B cell (primary cell): ENCODE results near the gene LTBP2. TPM values are rescaled to one million over a fixed set of nuclear protein-coding genes. Genes with fewer than 3 reads are reported as not detected.
A peak's percentile ranks its signal among the peaks of the same experiment; 100 is the strongest.

Experiments
- ATAC-seq: fragments of 200-7000 bp; cut with Tn5 transposase; one replicate; pipeline ENCODE4 v1.10.0; 2021; ENCODE audit warnings: low read depth, mild to moderate bottlenecking, moderate number of reproducible peaks, moderate library complexity
- CTCF ChIA-PET: fragments of 350-600 bp; sonication (Branson Sonifier 250); formaldehyde crosslinking; loops from one replicate; lab custom pipeline; 2021; ENCODE audit warnings: antibody characterized with exemption, inconsistent platforms; lab: Charles Lee
- POLR2A ChIA-PET: fragments of 350-600 bp; sonication (Branson Sonifier 250); formaldehyde crosslinking; loops from one replicate; lab custom pipeline; 2021; ENCODE audit warnings: antibody characterized with exemption; lab: Charles Lee
- DNase-seq: peaks from one replicate; pipeline ENCODE4 v3.0.0; 2013
- H2AFZ ChIP-seq: 2 replicates; pipeline ENCODE4 v1.6.1; 2012; ENCODE audit warnings: mild to moderate bottlenecking, low read depth, low read length; ENCODE audit not compliant: insufficient read depth, poor library complexity, severe bottlenecking
- H3K27ac ChIP-seq, 2 donors: 1 replicate in 1 of 2; 2 replicates in 1 of 2; pipeline ENCODE4 v1.5.1; 2012 to 2013; ENCODE audit warnings: low read length in 2 of 2, mild to moderate bottlenecking in 2 of 2, moderate library complexity in 1 of 2
- H3K27me3 ChIP-seq, 4 experiments: fragments of 200-600 bp in 1 of 4; sonication (generic) in 1 of 4; replicated peaks in 1 of 4; 1 replicate in 2 of 4; 2 replicates in 2 of 4; pipeline versions ENCODE4 v1.6.1 to v1.7.0; 2013 to 2016; ENCODE audit warnings: low read length in 3 of 4, mild to moderate bottlenecking in 2 of 4, mixed read lengths in 1 of 4, moderate library complexity in 1 of 4; ENCODE audit not compliant: insufficient read depth in 4 of 4, control insufficient read depth in 3 of 4; ENCODE audit errors: control extremely low read depth in 1 of 4
- H3K36me3 ChIP-seq, 2 experiments: replicated peaks in 1 of 2; 1 replicate in 1 of 2; 2 replicates in 1 of 2; pipeline versions ENCODE4 v1.6.1 to v1.7.1; 2013; ENCODE audit warnings: low read length in 1 of 2; ENCODE audit not compliant: insufficient read depth in 2 of 2, control insufficient read depth in 1 of 2; ENCODE audit errors: control extremely low read depth in 1 of 2, extremely low read depth in 1 of 2
- H3K4me1 ChIP-seq, 2 donors: fragments of 200-600 bp in 1 of 2; sonication (generic) in 1 of 2; 1 replicate in 1 of 2; 2 replicates in 1 of 2; pipeline versions ENCODE4 v1.5.1 to v1.6.1; 2013 to 2017; ENCODE audit warnings: low read length in 2 of 2; ENCODE audit not compliant: control insufficient read depth in 2 of 2, insufficient read depth in 2 of 2
- H3K4me2 ChIP-seq: replicated peaks from 2 replicates; pipeline ENCODE3; 2012; ENCODE audit warnings: mild to moderate bottlenecking, low read depth, low read length; ENCODE audit not compliant: poor library complexity, severe bottlenecking
- H3K4me3 ChIP-seq, 5 experiments: fragments of 200-600 bp in 1 of 5; sonication (generic) in 1 of 5; 1 replicate in 3 of 5; 2 replicates in 2 of 5; pipeline versions ENCODE4 v1.5.1 to v1.7.0; 2011 to 2016; ENCODE audit warnings: low read length in 4 of 5, mild to moderate bottlenecking in 4 of 5, low read depth in 2 of 5, control low read depth in 1 of 5, moderate library complexity in 1 of 5; ENCODE audit not compliant: insufficient read depth in 1 of 5; ENCODE audit errors: control extremely low read depth in 1 of 5, extremely low read depth in 1 of 5
- H3K79me2 ChIP-seq: fragments of 200-600 bp; sonication (generic); one replicate; pipeline ENCODE4 v1.6.0; 2016; ENCODE audit warnings: low read length; ENCODE audit not compliant: control insufficient read depth, insufficient read depth
- H3K9ac ChIP-seq: fragments of 200-600 bp; sonication (generic); 2 replicates; pipeline ENCODE4 v1.6.1; 2017; ENCODE audit warnings: mild to moderate bottlenecking, low read length, moderate library complexity
- H3K9me3 ChIP-seq, 3 donors: one replicate each; pipeline versions ENCODE4 v1.6.1 to v1.7.1; 2013; ENCODE audit warnings: low read length in 2 of 3; ENCODE audit not compliant: control insufficient read depth in 2 of 3, insufficient read depth in 1 of 3; ENCODE audit errors: control extremely low read depth in 1 of 3
- H4K20me1 ChIP-seq: 2 replicates; pipeline ENCODE4 v1.6.0; 2012; ENCODE audit warnings: mild to moderate bottlenecking, low read length; ENCODE audit not compliant: insufficient read depth, control insufficient read depth, poor library complexity, severe bottlenecking
- H3K27ac Mint-ChIP-seq: one replicate; pipeline ENCODE4 v1.8.0; 2021; ENCODE audit warnings: mixed read lengths
- H3K27me3 Mint-ChIP-seq: one replicate; pipeline ENCODE4 v1.8.0; 2021; ENCODE audit warnings: mixed read lengths
- H3K4me1 Mint-ChIP-seq: one replicate; pipeline ENCODE4 v1.8.0; 2021; ENCODE audit warnings: mixed read lengths
- H3K4me3 Mint-ChIP-seq: one replicate; pipeline ENCODE4 v1.8.0; 2021; ENCODE audit warnings: mixed read lengths
- H3K9me3 Mint-ChIP-seq: one replicate; pipeline ENCODE4 v1.8.0; 2022; ENCODE audit warnings: mixed read lengths; ENCODE audit not compliant: insufficient read depth
- EZH2 ChIP-seq: IDR thresholded peaks from 2 replicates; pipeline ENCODE4 v1.6.1; 2012; ENCODE audit warnings: borderline replicate concordance, low read depth, mild to moderate bottlenecking, moderate library complexity, low read length; ENCODE audit not compliant: insufficient read depth, poor library complexity, severe bottlenecking
- WGBS: methylation state at CpG from one replicate; pipeline ENCODE4 v1.1.5; 2013; ENCODE audit warnings: missing lambda C conversion rate; ENCODE audit not compliant: insufficient coverage; 5-methylcytosine and 5-hydroxymethylcytosine counted together
- intact Hi-C: fragments of 100-400 bp; cut with micrococcal nuclease; formaldehyde crosslinking; loops from one replicate; pipeline ENCODE4 v1.10.0; 2022
- polyA plus RNA-seq: library from polyadenylated mRNA; depleted of rRNA; stranded (reverse); fragments of >200 nt; gene quantifications from 2 replicates; pipeline ENCODE4 v1.2.3, GENCODE V29; 2012
- total RNA-seq, 2 donors: library from RNA; stranded (reverse); fragments of 120-200 nt in 1 of 2; gene quantifications; 1 replicate in 1 of 2; 2 replicates in 1 of 2; pipeline versions ENCODE4 v1.2.3 to v1.2.4, GENCODE V29; 2013 to 2022
- TF ChIP-seq, protein P1 (sequence below): fragments of 200-600 bp; IDR thresholded peaks from one replicate; pipeline ENCODE4 v1.8.0; 2022; ENCODE audit warnings: antibody characterized with exemption, mild to moderate bottlenecking

The LTBP2 gene
- total and polyA plus RNA-seq, 2 donors (not counting 1 experiment from before 2014, with no cell fraction given): 0.12 to 0.22 TPM

GRCh38 chr14:74612350-74613021 is 449 bp upstream of the LTBP2 start:
- Histone ChIP-seq H3K4me2 (peak overlapping the region; percentile 100), H2AFZ (peak overlapping the region; percentile 84), H3K27me3 (peaks cover 0 to 18% (median 5%) of the 10 kb centered on the region in 4 experiments), H3K9ac (peak overlapping the region; percentile 84), H3K27ac (no peak overlapping the region), H3K36me3 (no peaks in the 10 kb centered on the region), H4K20me1 (no peaks in the 10 kb centered on the region), H3K79me2 (no peaks in the 10 kb centered on the region), H3K4me1 (peaks cover 36 to 43% of the 10 kb centered on the region in 2 donors), H3K4me3 (peak overlapping the region; percentile 38 to 82 (median 61)), H3K9me3 (no peaks in the 10 kb centered on the region)
- CTCF ChIA-PET: interaction anchor here (0.6 to 3.1 kb wide), 13 partner anchors 8 to 289 kb away, joined by 3 to 12 read pairs (median 4); partner anchors contain the start of genes AREL1, FCF1 and YLPM1
- intact Hi-C loops: loop anchor here (1.0 to 10.0 kb wide), 6 partner anchors 101 to 1685 kb away; partner anchors contain the start of genes ABCD4, ACYP1, AREL1 and DCAF4
- no peaks in the 10 kb centered on the region for H3K9me3 Mint-ChIP-seq
- H3K27me3 Mint-ChIP-seq: peaks cover 16% of the 10 kb centered on the region
- TF ChIP-seq, protein P1, sequence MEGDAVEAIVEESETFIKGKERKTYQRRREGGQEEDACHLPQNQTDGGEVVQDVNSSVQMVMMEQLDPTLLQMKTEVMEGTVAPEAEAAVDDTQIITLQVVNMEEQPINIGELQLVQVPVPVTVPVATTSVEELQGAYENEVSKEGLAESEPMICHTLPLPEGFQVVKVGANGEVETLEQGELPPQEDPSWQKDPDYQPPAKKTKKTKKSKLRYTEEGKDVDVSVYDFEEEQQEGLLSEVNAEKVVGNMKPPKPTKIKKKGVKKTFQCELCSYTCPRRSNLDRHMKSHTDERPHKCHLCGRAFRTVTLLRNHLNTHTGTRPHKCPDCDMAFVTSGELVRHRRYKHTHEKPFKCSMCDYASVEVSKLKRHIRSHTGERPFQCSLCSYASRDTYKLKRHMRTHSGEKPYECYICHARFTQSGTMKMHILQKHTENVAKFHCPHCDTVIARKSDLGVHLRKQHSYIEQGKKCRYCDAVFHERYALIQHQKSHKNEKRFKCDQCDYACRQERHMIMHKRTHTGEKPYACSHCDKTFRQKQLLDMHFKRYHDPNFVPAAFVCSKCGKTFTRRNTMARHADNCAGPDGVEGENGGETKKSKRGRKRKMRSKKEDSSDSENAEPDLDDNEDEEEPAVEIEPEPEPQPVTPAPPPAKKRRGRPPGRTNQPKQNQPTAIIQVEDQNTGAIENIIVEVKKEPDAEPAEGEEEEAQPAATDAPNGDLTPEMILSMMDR: peak; percentile 67
- no peak for TF ChIP-seq EZH2
- peaks cover 43% of the 10 kb centered on the region for H3K4me1 Mint-ChIP-seq
- POLR2A ChIA-PET: no interaction called here
- peak; percentile 91 for ATAC-seq
- WGBS: 1% methylated on average over 65 of the region's 69 CpGs
- DNase-seq: peak; percentile 91
- peak overlapping the region; percentile 32 for H3K27ac Mint-ChIP-seq
- H3K4me3 Mint-ChIP-seq: peak overlapping the region; percentile 76
